IMR-90 (cell line): Measurements from ENCODE around the gene SBF1. TPM values are rescaled to one million over a fixed set of nuclear protein-coding genes. Genes with fewer than 3 reads are reported as not detected.

Experiments
- ATAC-seq: fragments of 200-7000 bp; cut with Tn5 transposase; 2 replicates; pipeline ENCODE4 v1.9.1; 2020; ENCODE audit warnings: low read depth, mild to moderate bottlenecking, moderate library complexity
- BruUV-seq: library from RNA; stranded (reverse); fragments of 400-500 nt; replicated peaks from 2 replicates; lab custom pipeline; 2021; lab: Mats Ljungman, UMichigan
- CTCF ChIA-PET: fragments of 300-600 bp; formaldehyde crosslinking; extraction: SDS; loops from one replicate; lab custom pipeline; 2021; ENCODE audit warnings: antibody characterized with exemption; lab: Yijun Ruan, JAX
- POLR2A ChIA-PET: fragments of 300-600 bp; sonication (Branson Sonifier 250); formaldehyde crosslinking; loops from one replicate; lab custom pipeline; 2022; ENCODE audit warnings: antibody characterized with exemption; ENCODE audit not compliant: unreplicated experiment; lab: Charles Lee
- DNase-seq: peaks from one replicate; pipeline ENCODE4 v3.0.0; 2013
- H2AFZ ChIP-seq: replicated peaks from 2 replicates; pipeline ENCODE3; 2013; ENCODE audit warnings: low read length, mild to moderate bottlenecking; ENCODE audit not compliant: poor library complexity
- H2AK5ac ChIP-seq: 2 replicates; pipeline ENCODE4 v1.6.1; 2013; ENCODE audit warnings: low read depth, low read length, inconsistent platforms
- H2AK9ac ChIP-seq: replicated peaks from 2 replicates; pipeline ENCODE3; 2013; ENCODE audit warnings: mild to moderate bottlenecking, low read depth, low read length, moderate library complexity; ENCODE audit not compliant: poor library complexity
- H2BK120ac ChIP-seq: 2 replicates; pipeline ENCODE4 v1.6.1; 2013; ENCODE audit warnings: low read depth, low read length, inconsistent platforms
- H2BK15ac ChIP-seq: 3 replicates; pipeline ENCODE4 v1.6.1; 2013; ENCODE audit warnings: low read depth, low read length, inconsistent platforms
- H2BK20ac ChIP-seq: 2 replicates; pipeline ENCODE4 v1.6.1; 2013; ENCODE audit warnings: low read depth, mild to moderate bottlenecking, inconsistent platforms, low read length, moderate library complexity
- H2BK5ac ChIP-seq: 2 replicates; pipeline ENCODE4 v1.6.1; 2013; ENCODE audit warnings: mild to moderate bottlenecking, low read depth, low read length, inconsistent platforms; ENCODE audit not compliant: poor library complexity, severe bottlenecking
- H3K14ac ChIP-seq: replicated peaks from 2 replicates; pipeline ENCODE4 v1.6.1; 2013; ENCODE audit warnings: low read depth, low read length, inconsistent platforms
- H3K18ac ChIP-seq: 2 replicates; pipeline ENCODE4 v1.6.1; 2013; ENCODE audit warnings: low read depth, low read length, control low read depth
- H3K23ac ChIP-seq: 2 replicates; pipeline ENCODE4 v1.6.1; 2013; ENCODE audit warnings: low read depth, low read length, inconsistent platforms
- H3K27ac ChIP-seq: 2 replicates; pipeline ENCODE4 v1.5.1; 2013; ENCODE audit warnings: mild to moderate bottlenecking, control low read depth, low read length; ENCODE audit not compliant: insufficient read depth
- H3K27me3 ChIP-seq: 2 replicates; pipeline ENCODE4 v1.6.1; 2013; ENCODE audit warnings: low read length; ENCODE audit not compliant: control insufficient read depth, insufficient read depth
- H3K36me3 ChIP-seq: 2 replicates; pipeline ENCODE4 v1.6.1; 2013; ENCODE audit warnings: low read length, mixed read lengths; ENCODE audit not compliant: control insufficient read depth, insufficient read depth
- H3K4ac ChIP-seq: 2 replicates; pipeline ENCODE4 v1.6.1; 2013; ENCODE audit warnings: low read depth, low read length, inconsistent platforms
- H3K4me1 ChIP-seq: 2 replicates; pipeline ENCODE4 v1.6.1; 2013; ENCODE audit warnings: low read length, mixed read lengths; ENCODE audit not compliant: control insufficient read depth, insufficient read depth
- H3K4me2 ChIP-seq: 2 replicates; pipeline ENCODE4 v1.6.1; 2013; ENCODE audit warnings: low read depth, mild to moderate bottlenecking, control low read depth, low read length, moderate library complexity
- H3K4me3 ChIP-seq: 2 replicates; pipeline ENCODE4 v1.5.1; 2013; ENCODE audit warnings: low read depth, mild to moderate bottlenecking, control low read depth, low read length, moderate library complexity; ENCODE audit not compliant: insufficient read depth
- H3K56ac ChIP-seq: 2 replicates; pipeline ENCODE4 v1.6.1; 2013; ENCODE audit warnings: low read length, inconsistent platforms; ENCODE audit not compliant: insufficient read depth; ENCODE audit errors: extremely low read depth
- H3K79me1 ChIP-seq, 2 experiments: 2 replicates each; pipeline ENCODE4 v1.6.1; 2013; ENCODE audit warnings: low read length in 2 of 2, inconsistent platforms in 1 of 2, low read depth in 1 of 2
- H3K9ac ChIP-seq: 2 replicates; pipeline ENCODE4 v1.6.1; 2013; ENCODE audit warnings: low read depth, low read length, control low read depth
- H3K9me1 ChIP-seq: 2 replicates; pipeline ENCODE4 v1.6.1; 2013; ENCODE audit warnings: low read length, inconsistent platforms; ENCODE audit not compliant: insufficient read depth
- H3K9me3 ChIP-seq: 2 replicates; pipeline ENCODE4 v1.6.1; 2013; ENCODE audit warnings: low read length; ENCODE audit not compliant: control insufficient read depth, insufficient read depth
- H4K20me1 ChIP-seq: 2 replicates; pipeline ENCODE4 v1.6.1; 2013; ENCODE audit warnings: low read length, inconsistent platforms; ENCODE audit not compliant: insufficient read depth
- H4K5ac ChIP-seq: 2 replicates; pipeline ENCODE4 v1.6.1; 2013; ENCODE audit warnings: mild to moderate bottlenecking, low read depth, low read length, control low read depth
- H4K8ac ChIP-seq, 2 experiments: 2 replicates each; pipeline ENCODE4 v1.6.1; 2013; ENCODE audit warnings: low read depth in 2 of 2, low read length in 2 of 2, control low read depth in 1 of 2, inconsistent platforms in 1 of 2
- H4K91ac ChIP-seq: 2 replicates; pipeline ENCODE4 v1.6.1; 2013; ENCODE audit warnings: low read depth, low read length, inconsistent platforms; ENCODE audit not compliant: insufficient read depth
- CTCF ChIP-seq: conservative IDR thresholded peaks from 2 replicates; pipeline ENCODE4 v1.5.1; 2012; ENCODE audit warnings: mild to moderate bottlenecking, low read depth, low read length, improper control_type of control experiment
- MXI1 ChIP-seq: IDR thresholded peaks from 2 replicates; pipeline ENCODE4 v1.6.1; 2012; ENCODE audit warnings: low read depth, mild to moderate bottlenecking, low read length, moderate library complexity, borderline replicate concordance
- WGBS, 2 experiments: methylation state at CpG; one replicate each; pipeline versions ENCODE4 v1.1.5 to v1.1.7; 2013; ENCODE audit warnings: missing lambda C conversion rate in 2 of 2; ENCODE audit not compliant: insufficient read length in 1 of 2; ENCODE audit errors: extremely low coverage in 2 of 2; 5-methylcytosine and 5-hydroxymethylcytosine counted together
- dilution Hi-C: fragments of 300-500 bp; cut with HindIII; formaldehyde crosslinking; loops from one replicate; pipeline ENCODE4 v1.14.3; 2018; ENCODE audit warnings: low sequenced_read_pairs; ENCODE audit not compliant: unreplicated experiment
- in situ Hi-C: fragments of 300-500 bp; cut with MboI; formaldehyde crosslinking; loops from 3 replicates; pipeline ENCODE4 v1.14.3; 2019; ENCODE audit warnings: low sequenced_read_pairs, inconsistent platforms, mixed read lengths
- intact Hi-C: fragments of 100-400 bp; cut with micrococcal nuclease; formaldehyde crosslinking; loops from 2 replicates; pipeline ENCODE4 v1.10.0; 2022
- polyA plus RNA-seq, 3 experiments: library from polyadenylated mRNA; depleted of rRNA; stranded (reverse); fragments of >200 nt; gene quantifications; 2 replicates each; pipeline ENCODE4 v1.2.3, GENCODE V29; 2012; ENCODE audit warnings: low replicate concordance in 1 of 3
- total RNA-seq: library from RNA; depleted of rRNA; stranded (reverse); fragments of >200 nt; gene quantifications from 2 replicates; pipeline ENCODE4 v1.2.3, GENCODE V29; 2012

The SBF1 gene
- total and polyA plus RNA-seq, 2 of the 4 experiments (the other 2 are of a cell fraction), result 21.5 to 33.2 TPM

DNA sequence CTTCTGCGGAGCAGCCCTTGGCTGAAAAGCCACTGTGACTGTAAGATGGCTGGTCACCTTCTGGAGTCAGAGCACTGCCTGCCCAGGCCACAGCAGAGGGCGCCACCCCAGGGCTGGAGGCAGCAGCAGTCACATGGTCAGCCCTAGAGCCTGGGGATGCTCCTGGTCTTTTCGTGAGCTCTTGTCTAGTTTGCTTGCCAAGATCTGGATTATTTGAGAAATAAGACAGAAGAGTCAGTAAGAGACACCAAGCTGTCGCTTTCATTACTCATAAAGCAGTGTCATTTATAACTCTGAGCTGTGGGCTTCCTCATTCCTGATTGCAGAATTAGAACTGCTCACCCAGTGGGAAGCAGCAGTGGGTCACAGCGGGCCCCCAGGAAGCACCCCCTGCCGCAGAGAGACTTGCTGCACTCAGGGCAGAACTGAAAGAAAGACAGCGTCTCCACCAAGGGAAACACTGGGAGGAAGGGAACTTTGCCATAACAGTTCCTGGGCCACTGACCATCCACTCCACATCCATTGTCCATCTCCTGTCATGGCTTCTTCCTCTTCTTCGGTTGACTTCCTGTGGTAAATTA lies 75.0 kb downstream of the SBF1 start:
- no peak overlapping the region for H3K4ac ChIP-seq
- intact Hi-C loops (no loop called here), dilution Hi-C loops (no loop called here), in situ Hi-C loops (no loop called here)
- CTCF ChIA-PET, result no interaction called here
- no peak overlapping the region for H4K5ac ChIP-seq
- no peak overlapping the region for H2BK5ac ChIP-seq
- H2BK20ac ChIP-seq, result no peak overlapping the region
- ATAC-seq (peak; percentile 41; the same call in 1 of the 2 replicates), DNase-seq (no peak)
- H3K9ac ChIP-seq, result no peak overlapping the region
- H3K18ac ChIP-seq, result no peak overlapping the region
- peaks cover 19% of the 10 kb centered on the region for H3K9me1 ChIP-seq
- peaks cover 19% of the 10 kb centered on the region for H3K36me3 ChIP-seq
- H3K4me3 ChIP-seq, result no peak overlapping the region
- H4K20me1 ChIP-seq, result peaks cover 36% of the 10 kb centered on the region
- TF ChIP-seq MXI1 (no peak), CTCF (peak; percentile 25; the same call in 1 of the 2 replicates)
- H3K9me3 ChIP-seq, result no peaks in the 10 kb centered on the region
- no peaks in the 10 kb centered on the region for H3K27me3 ChIP-seq
- H3K79me1 ChIP-seq, result peaks cover 17 to 70% of the 10 kb centered on the region in 2 experiments
- H3K56ac ChIP-seq, result no peak overlapping the region
- no peak overlapping the region for H2AK9ac ChIP-seq
- no peak overlapping the region for H2AK5ac ChIP-seq
- no peak overlapping the region for H3K27ac ChIP-seq
- no peak overlapping the region for H2BK15ac ChIP-seq
- POLR2A ChIA-PET, result no interaction called here
- H3K4me2 ChIP-seq, result no peak overlapping the region
- H3K4me1 ChIP-seq, result peaks cover 14% of the 10 kb centered on the region
- no peak overlapping the region; the same call in 1 of the 2 replicates for H3K14ac ChIP-seq
- H4K8ac ChIP-seq, result no peak overlapping the region
- no peak overlapping the region for H2BK120ac ChIP-seq
- WGBS, 2 experiments, result no CpG with 5 or more reads among the region's 8 CpGs
- no peak overlapping the region for H2AFZ ChIP-seq
- no peak overlapping the region for H3K23ac ChIP-seq
- BruUV-seq, result no TSS peak
- no peak overlapping the region for H4K91ac ChIP-seq
